ENCODE results near the gene SCN5A. TPM values are rescaled to one million over a fixed set of nuclear protein-coding genes. Genes with fewer than 3 reads are reported as not detected.
"Not testable (repeated sequence)": the region's sequence is repeated elsewhere in the genome, so short reads cannot be mapped to it uniquely, and the experiment has no call there.

Gene SCN5A
- total RNA-seq, 4 donors from 2014 or later, result 0.42 to 1.3 (median 0.77) TPM

- TF ChIP-seq POLR2AphosphoS5 (IDR thresholded peaks at IDR 0.05) (no peak), EP300 (IDR thresholded peaks at IDR 0.05) (no peak), POLR2A (IDR thresholded peaks at IDR 0.05; ENCODE audit: low read depth) (no peak), CTCF (IDR thresholded peaks at IDR 0.05) (no peak)
- Histone ChIP-seq H3K27me3 (no peaks in the 10 kb centered on the region), H3K4me3 (no peak overlapping the region), H3K4me1 (peaks cover 0 to 3% (median 0%) of the 10 kb centered on the region in 4 donors), H3K27ac (replicated peaks in 1 of 4) (no peak overlapping the region), H3K9me3 (peaks cover 0 to 17% (median 16%) of the 10 kb centered on the region in 4 donors), H3K36me3 (peaks cover 0 to 25% (median 0%) of the 10 kb centered on the region in 4 donors)
- DNase-seq (ENCODE audit: extremely low spot score), result no peak
- WGBS, result 97% methylated on average over 3 of the region's 3 CpGs
- intact Hi-C loops (cut with DNase I), result no loop called here
These were observed 76.4 kb downstream of the SCN5A start for GRCh38 chr3:38573111-38573510.

GRCh38 chr3:38567498-38567897 lies 82.0 kb downstream of the SCN5A start:
- H3K9me3 ChIP-seq, result peaks cover 0 to 8% (median 3%) of the 10 kb centered on the region in 4 donors
- H3K4me1 ChIP-seq, result no peaks in the 10 kb centered on the region
- H3K36me3 ChIP-seq, result peaks cover 0 to 28% (median 0%) of the 10 kb centered on the region in 4 donors
- no peak overlapping the region for H3K4me3 ChIP-seq
- TF ChIP-seq POLR2A (IDR thresholded peaks at IDR 0.05; ENCODE audit: low read depth) (no peak), POLR2AphosphoS5 (IDR thresholded peaks at IDR 0.05) (no peak), EP300 (IDR thresholded peaks at IDR 0.05) (no peak), CTCF (IDR thresholded peaks at IDR 0.05) (no peak)
- intact Hi-C loops (cut with DNase I), result no loop called here
- H3K27me3 ChIP-seq, result no peaks in the 10 kb centered on the region
- H3K27ac ChIP-seq (replicated peaks in 1 of 4), result no peak overlapping the region
- no peak for DNase-seq (ENCODE audit: extremely low spot score)
- WGBS, result 87% methylated on average over 4 of the region's 4 CpGs

GRCh38 chr3:38566794-38567193 lies 82.7 kb downstream of the SCN5A start:
- H3K4me1 ChIP-seq; DNase-seq (ENCODE audit: extremely low spot score); H3K9me3 ChIP-seq; H3K4me3 ChIP-seq; H3K27ac ChIP-seq (replicated peaks in 1 of 4); intact Hi-C loops (cut with DNase I); H3K27me3 ChIP-seq: not testable (repeated sequence)
- WGBS, result 79% methylated on average over 7 of the region's 7 CpGs
- peaks cover 0 to 36% (median 0%) of the 10 kb centered on the region in 4 donors for H3K36me3 ChIP-seq

GRCh38 chr3:38566215-38566528 lies 83.3 kb downstream of the SCN5A start:
- Histone ChIP-seq H3K27ac (replicated peaks in 1 of 4) (no peak overlapping the region), H3K36me3 (peaks cover 0 to 39% (median 0%) of the 10 kb centered on the region in 4 donors), H3K4me3 (no peak overlapping the region), H3K27me3 (no peaks in the 10 kb centered on the region), H3K4me1 (no peaks in the 10 kb centered on the region), H3K9me3 (peaks cover 0 to 3% (median 0%) of the 10 kb centered on the region in 4 donors)
- no peak for DNase-seq (ENCODE audit: extremely low spot score)
- intact Hi-C loops (cut with DNase I), result no loop called here
- WGBS, result 90% methylated on average over 13 of the region's 13 CpGs
- TF ChIP-seq EP300 (IDR thresholded peaks at IDR 0.05), result no peak
- no peak for TF ChIP-seq POLR2AphosphoS5 (IDR thresholded peaks at IDR 0.05)
- TF ChIP-seq CTCF (IDR thresholded peaks at IDR 0.05), result no peak
- TF ChIP-seq POLR2A (IDR thresholded peaks at IDR 0.05; ENCODE audit: low read depth), result no peak

- TF ChIP-seq POLR2AphosphoS5 (IDR thresholded peaks at IDR 0.05) (no peak), POLR2A (IDR thresholded peaks at IDR 0.05; ENCODE audit: low read depth) (no peak), EP300 (IDR thresholded peaks at IDR 0.05) (no peak), CTCF (IDR thresholded peaks at IDR 0.05) (no peak)
- Histone ChIP-seq H3K4me3 (no peak overlapping the region), H3K27ac (replicated peaks in 1 of 4) (no peak overlapping the region), H3K36me3 (peaks cover 0 to 45% (median 0%) of the 10 kb centered on the region in 4 donors), H3K27me3 (no peaks in the 10 kb centered on the region), H3K4me1 (no peaks in the 10 kb centered on the region), H3K9me3 (no peaks in the 10 kb centered on the region)
- intact Hi-C loops (cut with DNase I), result no loop called here
- DNase-seq (ENCODE audit: extremely low spot score), result no peak
- WGBS, result 89% methylated on average over 13 of the region's 13 CpGs
These were observed 83.9 kb downstream of the SCN5A start for GRCh38 chr3:38565339-38566214.
